Measurements from ENCODE around the gene ALG13.
A peak's percentile ranks its signal among the peaks of the same experiment; 100 is the strongest.
"Not testable (repeated sequence)": the region's sequence is repeated elsewhere in the genome, so short reads cannot be mapped to it uniquely, and the experiment has no call there.

Gene ALG13

GRCh38 chrX:111759686-111760085 lies 78.7 kb downstream of the ALG13 start:
- no peak for DNase-seq (ENCODE audit: low read depth in 2 of 2)

- no peak for DNase-seq (ENCODE audit: low read depth in 2 of 2)
These were observed 80.7 kb downstream of the ALG13 start for GRCh38 chrX:111761578-111762135.

GRCh38 chrX:111778591-111778990 lies 97.6 kb downstream of the ALG13 start:
- DNase-seq (ENCODE audit: low read depth in 2 of 2), result peak in 1 of 2 experiments; percentile 10

- DNase-seq (ENCODE audit: low read depth in 2 of 2), result no peak
These were observed 98.6 kb downstream of the ALG13 start for GRCh38 chrX:111779582-111779981.

GRCh38 chrX:111784667-111785066 lies 103.7 kb downstream of the ALG13 start:
- no peak for DNase-seq (ENCODE audit: low read depth in 2 of 2)

GRCh38 chrX:111790054-111790453 lies 109.1 kb downstream of the ALG13 start:
- DNase-seq (ENCODE audit: low read depth in 2 of 2), result not testable (repeated sequence)

Measured in fibroblast of skin of left quadriceps (primary cell).